Kidney tubule cell (primary cell): Measurements from ENCODE around the gene ZNF487.

Source experiments
- DNase-seq: peaks from one replicate; pipeline ENCODE4 v3.0.0-alpha.2; 2018; ENCODE audit warnings: low spot score

Gene ZNF487

GRCh38 chr10:43524434-43525247 lies 87.7 kb downstream of the ZNF487 start:
- DNase-seq, result no peak
